K562 (cell line): Measurements from ENCODE around the gene MTPN. TPM values are rescaled to one million over a fixed set of nuclear protein-coding genes. Genes with fewer than 3 reads are reported as not detected.

Experiments used
- ADNP ChIP-seq: fragments of 200-800 bp; sonication (Bioruptor generic); IDR thresholded peaks from 2 replicates; pipeline ENCODE4 v1.6.1; 2016; ENCODE audit warnings: missing genetic modification characterization, missing compliant biosample characterization
- ARID1B ChIP-seq: fragments of 450-650 bp; IDR thresholded peaks from 2 replicates; pipeline ENCODE4 v1.6.1; 2016; ENCODE audit warnings: antibody characterized with exemption, mild to moderate bottlenecking, inconsistent platforms
- BCOR ChIP-seq: fragments of 450-650 bp; IDR thresholded peaks from 2 replicates; pipeline ENCODE4 v1.6.1; 2016
- CBX3 ChIP-seq, 2 experiments: IDR thresholded peaks; 1 replicate in 1 of 2; 2 replicates in 1 of 2; pipeline ENCODE4 v1.6.1; 2012; ENCODE audit warnings: inconsistent platforms in 2 of 2, low read length in 2 of 2, borderline replicate concordance in 1 of 2, control low read depth in 1 of 2
- GMEB1 ChIP-seq: fragments of 250-450 bp; sonication (Bioruptor Pico); IDR thresholded peaks from 2 replicates; pipeline ENCODE4 v1.4.0; 2020; ENCODE audit warnings: mild to moderate bottlenecking
- HLTF ChIP-seq: fragments of 450-650 bp; IDR thresholded peaks from 2 replicates; pipeline ENCODE4 v1.6.1; 2016
- HNRNPH1 ChIP-seq: fragments of 200-400 bp; formaldehyde crosslinking; optimal IDR thresholded peaks from 2 replicates; pipeline ENCODE3; 2017; ENCODE audit warnings: low read depth, mild to moderate bottlenecking, low read length, moderate library complexity
- MXD1 ChIP-seq: fragments of 250-450 bp; sonication (Bioruptor Pico); IDR thresholded peaks from 2 replicates; pipeline ENCODE4 v1.8.0; 2021; ENCODE audit warnings: borderline replicate concordance, mild to moderate bottlenecking, moderate library complexity; ENCODE audit not compliant: poor library complexity, severe bottlenecking
- NFE2L1 ChIP-seq: fragments of 450-650 bp; IDR thresholded peaks from 2 replicates; pipeline ENCODE4 v1.6.1; 2016; ENCODE audit warnings: missing genetic modification characterization, low read depth, mild to moderate bottlenecking, missing compliant biosample characterization, moderate library complexity, borderline replicate concordance
- POLR2H ChIP-seq: IDR thresholded peaks from 2 replicates; pipeline ENCODE4 v1.6.1; 2016; ENCODE audit warnings: missing genetic modification characterization, low read depth, mild to moderate bottlenecking, control low read depth, missing compliant biosample characterization, moderate library complexity
- STAG1 ChIP-seq: sonication (generic); formaldehyde crosslinking; IDR thresholded peaks from 2 replicates; pipeline ENCODE4 v1.5.0; 2020; ENCODE audit warnings: missing genetic modification reagents, borderline replicate concordance
- TAL1 ChIP-seq: fragments of 450-650 bp; IDR thresholded peaks from 2 replicates; pipeline ENCODE4 v1.6.1; 2016; ENCODE audit warnings: mild to moderate bottlenecking
- ZBTB1 ChIP-seq: sonication (generic); formaldehyde crosslinking; IDR thresholded peaks from 2 replicates; pipeline ENCODE4 v1.8.1; 2023; ENCODE audit warnings: missing genetic modification reagents, low read depth, mild to moderate bottlenecking, borderline replicate concordance
- ZNF511 ChIP-seq: sonication (generic); formaldehyde crosslinking; IDR thresholded peaks from 2 replicates; pipeline ENCODE4 v1.8.0; 2022; ENCODE audit warnings: mild to moderate bottlenecking, missing genetic modification reagents
- ZNF583 ChIP-seq: fragments of 250-450 bp; sonication (Bioruptor Pico); IDR thresholded peaks from 2 replicates; pipeline ENCODE4 v1.4.0; 2020
- ZNF76 ChIP-seq: fragments of 250-450 bp; sonication (Bioruptor Pico); IDR thresholded peaks from 2 replicates; pipeline ENCODE4 v1.4.0; 2020; ENCODE audit warnings: mild to moderate bottlenecking, moderate library complexity, borderline replicate concordance
- polyA plus RNA-seq, 8 experiments: library from polyadenylated mRNA; depleted of rRNA in 4 of 8; stranded (reverse) in 5 of 8; unstranded in 3 of 8; fragments of >200 nt; fragmentation: Nextera tagmentation in 2 of 8; fragmentation: Illumina TruSeq in 1 of 8; extraction: Ambion mirVana in 2 of 8; extraction: Trizol in 1 of 8; gene quantifications; 2 replicates each; pipeline versions ENCODE4 v1.2.1 to v1.2.3, GENCODE V29; 2011 to 2014; ENCODE audit warnings: inconsistent platforms in 1 of 8, missing spikeins in 1 of 8
- total RNA-seq, 7 experiments: library from RNA; depleted of rRNA in 6 of 7; stranded (reverse); fragments of >200 nt in 6 of 7; fragmentation: Illumina TruSeq in 2 of 7; extraction: Trizol in 2 of 7; gene quantifications; 2 replicates each; pipeline versions ENCODE4 v1.2.1 to v1.2.3, GENCODE V29; 2011 to 2021; ENCODE audit warnings: low replicate concordance in 1 of 7
- TF ChIP-seq, protein P1 (sequence below): sonication (generic); formaldehyde crosslinking; IDR thresholded peaks from 2 replicates; pipeline ENCODE4 v1.4.0; 2020; ENCODE audit warnings: mild to moderate bottlenecking, missing genetic modification reagents
- TF ChIP-seq, protein P2 (sequence below): sonication (generic); formaldehyde crosslinking; IDR thresholded peaks from 2 replicates; pipeline ENCODE4 v1.8.1; 2022; ENCODE audit warnings: missing genetic modification reagents

The MTPN gene
- total and polyA plus RNA-seq, 9 of the 15 experiments (the other 6 are each of a cell fraction or from before 2014, with no cell fraction given), result 68.5 to 261 (median 156) TPM

DNA sequence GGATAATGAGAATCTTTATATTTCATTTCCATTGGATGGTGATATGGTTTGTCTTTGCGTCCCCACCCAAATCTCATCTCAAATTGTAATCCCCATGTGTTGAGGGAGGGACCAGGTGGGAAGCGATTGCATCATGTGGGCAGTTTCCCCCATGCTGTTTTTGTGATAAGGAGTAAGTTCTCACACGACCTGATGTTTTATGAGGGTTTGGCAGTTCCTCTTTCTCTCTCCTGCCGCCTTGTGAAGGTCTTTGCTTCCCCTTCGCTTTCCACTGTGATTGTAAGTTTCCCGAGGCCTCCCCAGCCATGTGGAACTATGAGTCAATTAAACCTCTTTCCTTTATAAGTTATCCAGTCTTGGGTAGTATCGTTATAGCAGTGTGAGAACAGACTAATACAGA, 59.4 kb downstream of the MTPN start (continued):
- TF ChIP-seq MXD1 (CRISPR knock-in tag), result no peak
- TF ChIP-seq HNRNPH1, result no peak
- no peak for TF ChIP-seq ADNP
- TF ChIP-seq ZBTB1 (CRISPR knock-in tag), result no peak
- TF ChIP-seq, protein P1, sequence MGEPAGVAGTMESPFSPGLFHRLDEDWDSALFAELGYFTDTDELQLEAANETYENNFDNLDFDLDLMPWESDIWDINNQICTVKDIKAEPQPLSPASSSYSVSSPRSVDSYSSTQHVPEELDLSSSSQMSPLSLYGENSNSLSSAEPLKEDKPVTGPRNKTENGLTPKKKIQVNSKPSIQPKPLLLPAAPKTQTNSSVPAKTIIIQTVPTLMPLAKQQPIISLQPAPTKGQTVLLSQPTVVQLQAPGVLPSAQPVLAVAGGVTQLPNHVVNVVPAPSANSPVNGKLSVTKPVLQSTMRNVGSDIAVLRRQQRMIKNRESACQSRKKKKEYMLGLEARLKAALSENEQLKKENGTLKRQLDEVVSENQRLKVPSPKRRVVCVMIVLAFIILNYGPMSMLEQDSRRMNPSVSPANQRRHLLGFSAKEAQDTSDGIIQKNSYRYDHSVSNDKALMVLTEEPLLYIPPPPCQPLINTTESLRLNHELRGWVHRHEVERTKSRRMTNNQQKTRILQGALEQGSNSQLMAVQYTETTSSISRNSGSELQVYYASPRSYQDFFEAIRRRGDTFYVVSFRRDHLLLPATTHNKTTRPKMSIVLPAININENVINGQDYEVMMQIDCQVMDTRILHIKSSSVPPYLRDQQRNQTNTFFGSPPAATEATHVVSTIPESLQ (CRISPR knock-in tag), result no peak
- peak; percentile 75 for TF ChIP-seq ARID1B
- TF ChIP-seq NFE2L1 (tag), result no peak
- peak; percentile 75 for TF ChIP-seq TAL1
- TF ChIP-seq BCOR, result no peak; the same call in 1 of the 2 replicates
- TF ChIP-seq, protein P2, sequence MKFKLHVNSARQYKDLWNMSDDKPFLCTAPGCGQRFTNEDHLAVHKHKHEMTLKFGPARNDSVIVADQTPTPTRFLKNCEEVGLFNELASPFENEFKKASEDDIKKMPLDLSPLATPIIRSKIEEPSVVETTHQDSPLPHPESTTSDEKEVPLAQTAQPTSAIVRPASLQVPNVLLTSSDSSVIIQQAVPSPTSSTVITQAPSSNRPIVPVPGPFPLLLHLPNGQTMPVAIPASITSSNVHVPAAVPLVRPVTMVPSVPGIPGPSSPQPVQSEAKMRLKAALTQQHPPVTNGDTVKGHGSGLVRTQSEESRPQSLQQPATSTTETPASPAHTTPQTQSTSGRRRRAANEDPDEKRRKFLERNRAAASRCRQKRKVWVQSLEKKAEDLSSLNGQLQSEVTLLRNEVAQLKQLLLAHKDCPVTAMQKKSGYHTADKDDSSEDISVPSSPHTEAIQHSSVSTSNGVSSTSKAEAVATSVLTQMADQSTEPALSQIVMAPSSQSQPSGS (CRISPR knock-in tag), result no peak
- TF ChIP-seq ZNF511, result no peak
- TF ChIP-seq ZNF76 (CRISPR knock-in tag), result no peak
- no peak for TF ChIP-seq GMEB1
- TF ChIP-seq HLTF, result no peak
- TF ChIP-seq STAG1 (CRISPR knock-in tag), result no peak
- TF ChIP-seq ZNF583 (CRISPR knock-in tag), result no peak
- TF ChIP-seq CBX3 (IDR thresholded peaks at IDR 0.05; ENCODE audit: borderline replicate concordance in 1 of 2, low read length in 2 of 2), result peak in 1 of 2 experiments; percentile 50; a peak in 1 of 3 replicates
- TF ChIP-seq POLR2H (tag), result no peak
